Measurements from ENCODE around the gene CEP112. TPM values are rescaled to one million over a fixed set of nuclear protein-coding genes. Genes with fewer than 3 reads are reported as not detected.

Gene CEP112
- total and polyA plus RNA-seq, 2 of the 4 experiments (the other 2 are of a cell fraction): 2.5 to 5.6 TPM

GRCh38 chr17:66220079-66220835 is 28.3 kb upstream of the CEP112 start:
- no peak overlapping the region for H2BK20ac ChIP-seq (ENCODE audit: low read depth, low read length)
- CTCF ChIA-PET: no interaction called here
- no peak overlapping the region for H4K8ac ChIP-seq (ENCODE audit: low read depth in 2 of 2, low read length in 2 of 2)
- H2BK15ac ChIP-seq (ENCODE audit: low read depth, low read length): no peak overlapping the region
- no peak overlapping the region for H2AFZ ChIP-seq (replicated peaks; ENCODE audit: low read length, poor library complexity)
- no peak overlapping the region for H3K18ac ChIP-seq (ENCODE audit: low read depth, low read length)
- WGBS, 2 experiments (ENCODE audit: extremely low coverage in 2 of 2, insufficient read length in 1 of 2): 80% methylated on average over 2 of the region's 8 CpGs; no CpG with 5 or more reads in 1 of the 2 experiments
- no peak overlapping the region for H2AK5ac ChIP-seq (ENCODE audit: low read depth, low read length)
- intact Hi-C loops (cut with micrococcal nuclease): no loop called here
- no peak overlapping the region for H3K27ac ChIP-seq (ENCODE audit: insufficient read depth, low read length)
- no peak overlapping the region for H3K4me2 ChIP-seq (ENCODE audit: low read depth, low read length)
- in situ Hi-C loops (cut with MboI; ENCODE audit: low sequenced_read_pairs): no loop called here
- H3K9ac ChIP-seq (ENCODE audit: low read depth, low read length): no peak overlapping the region
- no peaks in the 10 kb centered on the region for H3K36me3 ChIP-seq (ENCODE audit: control insufficient read depth, insufficient read depth, low read length)
- no peak overlapping the region for H3K56ac ChIP-seq (ENCODE audit: extremely low read depth, insufficient read depth, low read length)
- H4K20me1 ChIP-seq (ENCODE audit: insufficient read depth, low read length): no peaks in the 10 kb centered on the region
- no peaks in the 10 kb centered on the region; the same call in 1 of the 2 replicates for H3K9me1 ChIP-seq (ENCODE audit: insufficient read depth, low read length)
- H3K14ac ChIP-seq (replicated peaks; ENCODE audit: low read depth, low read length): no peak overlapping the region
- POLR2A ChIA-PET (ENCODE audit: unreplicated experiment): no interaction called here
- no peak overlapping the region for H2AK9ac ChIP-seq (replicated peaks; ENCODE audit: low read depth, low read length, poor library complexity)
- H3K23ac ChIP-seq (ENCODE audit: low read depth, low read length): no peak overlapping the region
- no peak overlapping the region for H4K5ac ChIP-seq (ENCODE audit: low read depth, low read length)
- H3K79me1 ChIP-seq (ENCODE audit: low read depth in 1 of 2, low read length in 2 of 2): no peaks in the 10 kb centered on the region
- no peaks in the 10 kb centered on the region for H3K9me3 ChIP-seq (ENCODE audit: control insufficient read depth, insufficient read depth, low read length)
- H2BK120ac ChIP-seq (ENCODE audit: low read depth, low read length): no peak overlapping the region
- no peaks in the 10 kb centered on the region for H3K4me1 ChIP-seq (ENCODE audit: control insufficient read depth, insufficient read depth, low read length)
- H3K4me3 ChIP-seq (ENCODE audit: insufficient read depth, low read depth, low read length): no peak overlapping the region
- H4K91ac ChIP-seq (ENCODE audit: insufficient read depth, low read depth, low read length): no peak overlapping the region
- dilution Hi-C loops (cut with HindIII; ENCODE audit: low sequenced_read_pairs, unreplicated experiment): no loop called here
- no peak for ATAC-seq (ENCODE audit: low read depth)
- no peak overlapping the region for H2BK5ac ChIP-seq (ENCODE audit: low read depth, low read length, poor library complexity, severe bottlenecking)
- H3K4ac ChIP-seq (ENCODE audit: low read depth, low read length): no peak overlapping the region
- BruUV-seq (replicated peaks): no TSS peak
- no peak for DNase-seq
- TF ChIP-seq CEBPB (IDR thresholded peaks at IDR 0.05; ENCODE audit: low read depth, low read length) (no peak), MAZ (IDR thresholded peaks at IDR 0.05; ENCODE audit: borderline replicate concordance, low read depth, low read length) (no peak), CTCF (conservative IDR thresholded peaks at IDR 0.05; ENCODE audit: low read depth, low read length) (no peak), SMC3 (IDR thresholded peaks at IDR 0.05; ENCODE audit: low read depth, low read length) (no peak), MAFK (IDR thresholded peaks at IDR 0.05; ENCODE audit: low read depth, low read length) (no peak), BHLHE40 (IDR thresholded peaks at IDR 0.05; ENCODE audit: low read depth, low read length) (no peak)
- peaks cover 22% of the 10 kb centered on the region for H3K27me3 ChIP-seq (ENCODE audit: control insufficient read depth, insufficient read depth, low read length)

Data from IMR-90 (cell line).